B cell (primary cell): ENCODE measurements around the gene THAP8. TPM values are rescaled to one million over a fixed set of nuclear protein-coding genes. Genes with fewer than 3 reads are reported as not detected.

Experiments used
- ATAC-seq: fragments of 200-7000 bp; cut with Tn5 transposase; one replicate; pipeline ENCODE4 v1.10.0; 2021; ENCODE audit warnings: low read depth, mild to moderate bottlenecking, moderate number of reproducible peaks, moderate library complexity
- CTCF ChIA-PET: fragments of 350-600 bp; sonication (Branson Sonifier 250); formaldehyde crosslinking; loops from one replicate; lab custom pipeline; 2021; ENCODE audit warnings: antibody characterized with exemption, inconsistent platforms; lab: Charles Lee
- POLR2A ChIA-PET: fragments of 350-600 bp; sonication (Branson Sonifier 250); formaldehyde crosslinking; loops from one replicate; lab custom pipeline; 2021; ENCODE audit warnings: antibody characterized with exemption; lab: Charles Lee
- DNase-seq: peaks from one replicate; pipeline ENCODE4 v3.0.0; 2013
- H2AFZ ChIP-seq: 2 replicates; pipeline ENCODE4 v1.6.1; 2012; ENCODE audit warnings: mild to moderate bottlenecking, low read depth, low read length; ENCODE audit not compliant: insufficient read depth, poor library complexity, severe bottlenecking
- H3K27ac ChIP-seq, 2 donors: 1 replicate in 1 of 2; 2 replicates in 1 of 2; pipeline ENCODE4 v1.5.1; 2012 to 2013; ENCODE audit warnings: low read length in 2 of 2, mild to moderate bottlenecking in 2 of 2, moderate library complexity in 1 of 2
- H3K27me3 ChIP-seq, 4 experiments: fragments of 200-600 bp in 1 of 4; sonication (generic) in 1 of 4; replicated peaks in 1 of 4; 1 replicate in 2 of 4; 2 replicates in 2 of 4; pipeline versions ENCODE4 v1.6.1 to v1.7.0; 2013 to 2016; ENCODE audit warnings: low read length in 3 of 4, mild to moderate bottlenecking in 2 of 4, mixed read lengths in 1 of 4, moderate library complexity in 1 of 4; ENCODE audit not compliant: insufficient read depth in 4 of 4, control insufficient read depth in 3 of 4; ENCODE audit errors: control extremely low read depth in 1 of 4
- H3K36me3 ChIP-seq, 2 experiments: replicated peaks in 1 of 2; 1 replicate in 1 of 2; 2 replicates in 1 of 2; pipeline versions ENCODE4 v1.6.1 to v1.7.1; 2013; ENCODE audit warnings: low read length in 1 of 2; ENCODE audit not compliant: insufficient read depth in 2 of 2, control insufficient read depth in 1 of 2; ENCODE audit errors: control extremely low read depth in 1 of 2, extremely low read depth in 1 of 2
- H3K4me1 ChIP-seq, 2 donors: fragments of 200-600 bp in 1 of 2; sonication (generic) in 1 of 2; 1 replicate in 1 of 2; 2 replicates in 1 of 2; pipeline versions ENCODE4 v1.5.1 to v1.6.1; 2013 to 2017; ENCODE audit warnings: low read length in 2 of 2; ENCODE audit not compliant: control insufficient read depth in 2 of 2, insufficient read depth in 2 of 2
- H3K4me2 ChIP-seq: replicated peaks from 2 replicates; pipeline ENCODE3; 2012; ENCODE audit warnings: mild to moderate bottlenecking, low read depth, low read length; ENCODE audit not compliant: poor library complexity, severe bottlenecking
- H3K4me3 ChIP-seq, 5 experiments: fragments of 200-600 bp in 1 of 5; sonication (generic) in 1 of 5; 1 replicate in 3 of 5; 2 replicates in 2 of 5; pipeline versions ENCODE4 v1.5.1 to v1.7.0; 2011 to 2016; ENCODE audit warnings: low read length in 4 of 5, mild to moderate bottlenecking in 4 of 5, low read depth in 2 of 5, control low read depth in 1 of 5, moderate library complexity in 1 of 5; ENCODE audit not compliant: insufficient read depth in 1 of 5; ENCODE audit errors: control extremely low read depth in 1 of 5, extremely low read depth in 1 of 5
- H3K79me2 ChIP-seq: fragments of 200-600 bp; sonication (generic); one replicate; pipeline ENCODE4 v1.6.0; 2016; ENCODE audit warnings: low read length; ENCODE audit not compliant: control insufficient read depth, insufficient read depth
- H3K9ac ChIP-seq: fragments of 200-600 bp; sonication (generic); 2 replicates; pipeline ENCODE4 v1.6.1; 2017; ENCODE audit warnings: mild to moderate bottlenecking, low read length, moderate library complexity
- H3K9me3 ChIP-seq, 3 donors: one replicate each; pipeline versions ENCODE4 v1.6.1 to v1.7.1; 2013; ENCODE audit warnings: low read length in 2 of 3; ENCODE audit not compliant: control insufficient read depth in 2 of 3, insufficient read depth in 1 of 3; ENCODE audit errors: control extremely low read depth in 1 of 3
- H4K20me1 ChIP-seq: 2 replicates; pipeline ENCODE4 v1.6.0; 2012; ENCODE audit warnings: mild to moderate bottlenecking, low read length; ENCODE audit not compliant: insufficient read depth, control insufficient read depth, poor library complexity, severe bottlenecking
- H3K27ac Mint-ChIP-seq: one replicate; pipeline ENCODE4 v1.8.0; 2021; ENCODE audit warnings: mixed read lengths
- H3K27me3 Mint-ChIP-seq: one replicate; pipeline ENCODE4 v1.8.0; 2021; ENCODE audit warnings: mixed read lengths
- H3K4me1 Mint-ChIP-seq: one replicate; pipeline ENCODE4 v1.8.0; 2021; ENCODE audit warnings: mixed read lengths
- H3K4me3 Mint-ChIP-seq: one replicate; pipeline ENCODE4 v1.8.0; 2021; ENCODE audit warnings: mixed read lengths
- H3K9me3 Mint-ChIP-seq: one replicate; pipeline ENCODE4 v1.8.0; 2022; ENCODE audit warnings: mixed read lengths; ENCODE audit not compliant: insufficient read depth
- EZH2 ChIP-seq: IDR thresholded peaks from 2 replicates; pipeline ENCODE4 v1.6.1; 2012; ENCODE audit warnings: borderline replicate concordance, low read depth, mild to moderate bottlenecking, moderate library complexity, low read length; ENCODE audit not compliant: insufficient read depth, poor library complexity, severe bottlenecking
- WGBS: methylation state at CpG from one replicate; pipeline ENCODE4 v1.1.5; 2013; ENCODE audit warnings: missing lambda C conversion rate; ENCODE audit not compliant: insufficient coverage; 5-methylcytosine and 5-hydroxymethylcytosine counted together
- intact Hi-C: fragments of 100-400 bp; cut with micrococcal nuclease; formaldehyde crosslinking; loops from one replicate; pipeline ENCODE4 v1.10.0; 2022
- polyA plus RNA-seq: library from polyadenylated mRNA; depleted of rRNA; stranded (reverse); fragments of >200 nt; gene quantifications from 2 replicates; pipeline ENCODE4 v1.2.3, GENCODE V29; 2012
- total RNA-seq, 2 donors: library from RNA; stranded (reverse); fragments of 120-200 nt in 1 of 2; gene quantifications; 1 replicate in 1 of 2; 2 replicates in 1 of 2; pipeline versions ENCODE4 v1.2.3 to v1.2.4, GENCODE V29; 2013 to 2022
- TF ChIP-seq, protein P1 (sequence below): fragments of 200-600 bp; IDR thresholded peaks from one replicate; pipeline ENCODE4 v1.8.0; 2022; ENCODE audit warnings: antibody characterized with exemption, mild to moderate bottlenecking

Gene THAP8
- total and polyA plus RNA-seq, 2 donors (not counting 1 experiment from before 2014, with no cell fraction given): 4.5 to 5.7 TPM

GRCh38 chr19:36026091-36026876 is 27.8 kb downstream of the THAP8 start:
- Histone ChIP-seq H3K27me3 (no peaks in the 10 kb centered on the region), H3K4me3 (no peak overlapping the region), H3K36me3 (peaks cover 0 to 3% of the 10 kb centered on the region in 2 experiments), H2AFZ (no peak overlapping the region), H3K9ac (no peak overlapping the region), H3K4me2 (no peak overlapping the region), H3K4me1 (no peaks in the 10 kb centered on the region), H3K27ac (no peak overlapping the region), H3K9me3 (no peaks in the 10 kb centered on the region), H3K79me2 (no peaks in the 10 kb centered on the region), H4K20me1 (no peaks in the 10 kb centered on the region)
- no peak overlapping the region for H3K4me3 Mint-ChIP-seq
- 95% methylated on average over 42 of the region's 49 CpGs for WGBS
- ATAC-seq: no peak
- ChIA-PET CTCF (interaction anchor here (1.0 kb wide), 1 partner anchor 9 kb away, joined by 3 read pairs; no protein-coding TSS in a partner anchor), POLR2A (no interaction called here)
- no peak for DNase-seq
- intact Hi-C loops: no loop called here
- no peaks in the 10 kb centered on the region for H3K9me3 Mint-ChIP-seq
- no peak overlapping the region for H3K27ac Mint-ChIP-seq
- TF ChIP-seq, protein P1, sequence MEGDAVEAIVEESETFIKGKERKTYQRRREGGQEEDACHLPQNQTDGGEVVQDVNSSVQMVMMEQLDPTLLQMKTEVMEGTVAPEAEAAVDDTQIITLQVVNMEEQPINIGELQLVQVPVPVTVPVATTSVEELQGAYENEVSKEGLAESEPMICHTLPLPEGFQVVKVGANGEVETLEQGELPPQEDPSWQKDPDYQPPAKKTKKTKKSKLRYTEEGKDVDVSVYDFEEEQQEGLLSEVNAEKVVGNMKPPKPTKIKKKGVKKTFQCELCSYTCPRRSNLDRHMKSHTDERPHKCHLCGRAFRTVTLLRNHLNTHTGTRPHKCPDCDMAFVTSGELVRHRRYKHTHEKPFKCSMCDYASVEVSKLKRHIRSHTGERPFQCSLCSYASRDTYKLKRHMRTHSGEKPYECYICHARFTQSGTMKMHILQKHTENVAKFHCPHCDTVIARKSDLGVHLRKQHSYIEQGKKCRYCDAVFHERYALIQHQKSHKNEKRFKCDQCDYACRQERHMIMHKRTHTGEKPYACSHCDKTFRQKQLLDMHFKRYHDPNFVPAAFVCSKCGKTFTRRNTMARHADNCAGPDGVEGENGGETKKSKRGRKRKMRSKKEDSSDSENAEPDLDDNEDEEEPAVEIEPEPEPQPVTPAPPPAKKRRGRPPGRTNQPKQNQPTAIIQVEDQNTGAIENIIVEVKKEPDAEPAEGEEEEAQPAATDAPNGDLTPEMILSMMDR: no peak
- no peak for TF ChIP-seq EZH2
- H3K4me1 Mint-ChIP-seq: no peaks in the 10 kb centered on the region
- no peaks in the 10 kb centered on the region for H3K27me3 Mint-ChIP-seq

- H3K4me3 ChIP-seq: no peak overlapping the region
- POLR2A ChIA-PET: no interaction called here
- Mint-ChIP-seq H3K27ac (no peak overlapping the region), H3K27me3 (no peaks in the 10 kb centered on the region), H3K4me3 (no peak overlapping the region), H3K4me1 (no peaks in the 10 kb centered on the region), H3K9me3 (no peaks in the 10 kb centered on the region)
- H3K79me2 ChIP-seq: no peaks in the 10 kb centered on the region
- intact Hi-C loops: no loop called here
- peaks cover 0 to 3% of the 10 kb centered on the region in 2 experiments for H3K36me3 ChIP-seq
- CTCF ChIA-PET: no interaction called here
- no peaks in the 10 kb centered on the region for H3K9me3 ChIP-seq
- ATAC-seq: no peak
- WGBS: no CpG with 5 or more reads among the region's 1 CpG
- no peak overlapping the region for H3K27ac ChIP-seq
- no peaks in the 10 kb centered on the region for H3K4me1 ChIP-seq
- no peaks in the 10 kb centered on the region for H3K27me3 ChIP-seq
- DNase-seq: no peak
- TF ChIP-seq, protein P1: no peak
- TF ChIP-seq EZH2: no peak
- no peak overlapping the region for H3K9ac ChIP-seq
- H3K4me2 ChIP-seq: no peak overlapping the region
- no peaks in the 10 kb centered on the region for H4K20me1 ChIP-seq
- H2AFZ ChIP-seq: no peak overlapping the region
Observed at GRCh38 chr19:36025541-36025940, 28.5 kb downstream of the THAP8 start.
